GM12891 (cell line): Measurements from ENCODE around the gene MYL6.

ENCODE experiments used
- DNase-seq: peaks from one replicate; pipeline ENCODE4 v3.0.0; 2011; ENCODE audit warnings: low spot score; ENCODE audit not compliant: insufficient read length
- FAIRE-seq: peaks from 2 replicates; lab custom pipeline; 2011; peaks lifted over from hg19 to GRCh38; lab: Jason Lieb, UNC
- PAX5 ChIP-seq: IDR thresholded peaks from 2 replicates; pipeline ENCODE4 v1.6.1; 2011; ENCODE audit warnings: low read length, moderate library complexity, mild to moderate bottlenecking; ENCODE audit not compliant: insufficient read depth, severe bottlenecking
- POLR2A ChIP-seq: IDR thresholded peaks from 2 replicates; pipeline ENCODE4 v1.6.1; 2011; ENCODE audit warnings: low read depth, low read length, control low read depth
- POLR2AphosphoS5 ChIP-seq: IDR thresholded peaks from 2 replicates; pipeline ENCODE4 v1.6.1; 2011; ENCODE audit warnings: low read depth, low read length, control low read depth
- POU2F2 ChIP-seq: IDR thresholded peaks from 2 replicates; pipeline ENCODE4 v1.6.1; 2011; ENCODE audit warnings: low read depth, mild to moderate bottlenecking, control low read depth, low read length, moderate library complexity
- SPI1 ChIP-seq: IDR thresholded peaks from 2 replicates; pipeline ENCODE4 v1.6.1; 2011; ENCODE audit warnings: low read depth, low read length, control low read depth
- TAF1 ChIP-seq: IDR thresholded peaks from 2 replicates; pipeline ENCODE4 v1.6.1; 2011; ENCODE audit warnings: low read depth, low read length, control low read depth

The MYL6 gene

DNA sequence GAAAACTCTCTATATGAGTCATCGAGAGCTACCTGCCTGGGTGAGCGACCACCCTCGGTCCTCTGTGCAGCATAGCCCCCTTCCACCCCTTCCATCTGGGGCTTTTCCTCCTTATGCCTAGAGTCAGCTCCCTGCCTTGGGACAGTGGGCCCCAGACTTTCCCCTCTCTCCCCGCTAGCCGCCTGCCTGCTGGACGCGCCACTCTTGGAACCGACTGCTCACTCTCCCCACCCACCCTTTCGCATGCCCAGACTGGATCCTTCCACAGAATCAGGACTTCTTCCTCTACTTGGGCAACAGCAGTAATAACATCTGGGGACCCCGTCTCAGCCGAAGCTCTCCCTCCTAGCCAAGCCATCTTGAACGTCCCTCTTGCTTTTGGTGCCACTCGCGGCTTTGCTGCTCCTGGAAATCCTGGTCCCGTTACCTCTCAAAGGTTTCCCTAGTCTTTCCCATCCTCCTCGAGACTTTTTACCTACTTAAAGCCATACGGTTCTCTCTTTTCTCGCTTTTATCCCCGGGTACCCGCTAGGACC lies 29.4 kb upstream of the MYL6 start:
- DNase-seq (no peak), FAIRE-seq (no peak)
- TF ChIP-seq POU2F2 (no peak), TAF1 (no peak), SPI1 (no peak), POLR2A (no peak), PAX5 (no peak)

GRCh38 chr12:56129206-56129941 lies 28.8 kb upstream of the MYL6 start:
- 0 out of 2 replicates have a peak, but pooled peaks have one; percentile 27 for TF ChIP-seq TAF1
- TF ChIP-seq PAX5 = no peak
- peak; percentile 88 for FAIRE-seq

DNA sequence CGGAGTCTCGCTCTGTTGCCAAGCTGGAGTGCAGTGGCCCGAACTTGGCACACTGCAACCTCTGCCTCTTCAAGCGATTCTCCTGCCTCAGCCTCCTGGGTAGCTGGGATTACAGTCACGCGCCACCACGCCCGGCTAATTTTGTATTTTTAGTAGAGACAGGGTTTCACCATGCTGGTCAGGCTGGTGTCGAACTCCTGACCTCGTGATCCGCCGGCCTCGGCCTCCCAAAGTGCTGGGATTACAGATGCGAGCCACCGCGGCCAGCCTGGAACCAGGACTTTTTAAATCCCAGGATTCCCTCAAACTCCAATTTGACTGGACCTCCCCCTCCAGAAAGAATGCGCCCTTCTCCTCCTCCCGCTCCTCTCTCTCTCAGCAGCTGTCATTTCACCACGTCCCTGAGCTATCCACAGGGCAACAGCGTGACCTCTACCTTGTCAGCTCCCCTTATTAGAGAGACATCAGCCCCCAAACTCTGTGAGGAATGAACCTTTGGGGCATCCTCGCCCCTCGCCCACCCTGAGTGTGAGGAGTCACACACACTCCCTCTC lies 28.1 kb upstream of the MYL6 start:
- FAIRE-seq = no peak
- TF ChIP-seq POU2F2 (no peak), POLR2A (no peak), SPI1 (no peak), TAF1 (no peak), PAX5 (no peak)
- DNase-seq = no peak

More at GRCh38 chr12:56129206-56129941, 28.8 kb upstream of the MYL6 start:
- no peak for DNase-seq

- FAIRE-seq = no peak
- TF ChIP-seq TAF1 (no peak), POLR2A (no peak), PAX5 (no peak), SPI1 (no peak), POLR2AphosphoS5 (no peak), POU2F2 (no peak)
- DNase-seq = no peak
Observed at GRCh38 chr12:56130876-56131275, 27.3 kb upstream of the MYL6 start.

- FAIRE-seq = no peak
- TF ChIP-seq TAF1 (no peak), POLR2A (no peak), PAX5 (no peak), POU2F2 (no peak), POLR2AphosphoS5 (no peak), SPI1 (no peak)
- no peak for DNase-seq
Observed at GRCh38 chr12:56134897-56135296, 23.3 kb upstream of the MYL6 start.

- FAIRE-seq (no peak), DNase-seq (no peak)
- TF ChIP-seq POLR2AphosphoS5 (no peak), SPI1 (no peak), POU2F2 (no peak), PAX5 (no peak), POLR2A (no peak), TAF1 (no peak)
Observed at GRCh38 chr12:56137853-56138571, 20.1 kb upstream of the MYL6 start.

DNA sequence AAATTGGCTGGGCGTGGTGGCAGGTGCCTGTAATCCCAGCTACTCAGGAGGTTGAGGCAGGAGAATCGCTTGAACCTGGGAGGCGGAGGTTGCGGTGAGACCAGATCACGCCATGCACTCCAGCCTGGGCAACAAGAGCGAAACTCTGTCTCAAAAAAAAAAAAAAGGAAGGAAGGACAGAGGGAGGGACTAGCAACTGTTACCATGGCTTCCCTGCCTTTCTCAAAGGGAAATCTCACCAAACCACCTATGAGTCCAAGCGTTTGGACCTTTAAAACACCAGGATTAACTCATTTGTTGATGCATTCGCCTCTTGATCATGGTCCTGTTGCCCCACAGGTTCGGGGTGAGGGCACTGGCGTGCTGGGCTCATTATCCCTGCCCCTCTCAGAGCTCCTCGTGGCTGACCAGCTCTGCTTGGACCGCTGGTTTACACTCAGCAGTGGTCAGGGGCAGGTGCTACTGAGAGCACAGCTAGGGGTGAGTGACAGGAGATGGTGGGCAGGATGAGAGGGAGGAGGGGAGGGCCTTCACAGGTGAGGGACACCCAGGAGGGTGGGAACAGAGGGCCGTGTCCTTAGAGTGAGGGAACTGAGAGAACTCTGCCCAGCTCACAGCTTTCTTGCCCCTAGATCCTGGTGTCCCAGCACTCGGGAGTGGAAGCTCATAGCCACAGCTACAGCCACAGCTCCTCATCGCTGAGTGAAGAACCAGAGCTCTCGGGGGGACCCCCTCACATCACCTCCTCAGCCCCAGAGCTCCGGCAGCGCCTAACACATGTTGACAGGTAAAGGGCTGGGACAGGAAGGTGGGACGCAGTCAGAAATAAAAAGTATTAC lies 16.0 kb upstream of the MYL6 start:
- DNase-seq (no peak), FAIRE-seq (no peak)
- TF ChIP-seq TAF1 (no peak), POLR2A (no peak), SPI1 (no peak), POLR2AphosphoS5 (no peak), POU2F2 (no peak), PAX5 (no peak)

DNA sequence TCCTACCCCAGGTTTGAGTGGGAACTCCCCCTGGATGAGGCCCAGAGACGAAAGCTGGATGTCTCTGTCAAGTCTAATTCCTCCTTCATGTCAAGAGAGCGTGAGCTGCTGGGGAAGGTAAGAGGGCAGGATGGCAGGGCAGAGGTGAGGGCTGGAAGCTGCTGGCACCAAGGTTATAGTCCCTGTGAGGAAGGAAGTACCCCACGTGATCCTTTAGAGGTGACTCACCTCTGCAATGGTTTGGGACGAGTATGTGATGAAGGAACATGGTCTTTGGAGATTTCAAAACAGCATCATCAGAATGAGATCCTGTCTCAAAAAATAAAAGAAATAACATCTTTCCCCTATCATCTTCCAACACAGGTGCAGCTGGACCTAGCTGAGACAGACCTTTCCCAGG lies 14.9 kb upstream of the MYL6 start:
- no peak for TF ChIP-seq TAF1
- no peak for TF ChIP-seq SPI1
- no peak for TF ChIP-seq PAX5
- TF ChIP-seq POU2F2 = no peak
- TF ChIP-seq POLR2A = no peak
- no peak for TF ChIP-seq POLR2AphosphoS5
- DNase-seq (no peak), FAIRE-seq (no peak)

DNA sequence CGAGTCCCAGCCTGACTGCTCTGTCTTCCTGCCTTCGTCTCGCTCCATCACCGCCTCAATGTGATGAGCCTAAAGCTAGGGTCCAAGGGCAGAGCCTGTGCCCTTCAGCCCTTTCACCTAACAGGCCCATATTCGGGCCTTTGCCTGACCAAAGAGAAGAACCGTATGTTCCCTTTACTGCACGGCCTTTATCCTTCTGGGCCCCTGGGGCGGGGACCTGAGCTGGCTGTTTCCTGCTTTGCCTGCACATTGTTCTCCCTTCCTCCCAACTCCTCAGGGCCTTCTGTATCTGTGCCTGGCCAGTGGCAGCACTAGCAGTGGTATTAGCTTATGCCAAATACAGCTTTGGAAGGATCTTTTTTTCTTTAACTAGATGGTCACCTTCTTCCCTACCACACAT lies 14.3 kb upstream of the MYL6 start:
- DNase-seq (no peak), FAIRE-seq (no peak)
- TF ChIP-seq POLR2AphosphoS5 (no peak), TAF1 (no peak), SPI1 (no peak), PAX5 (no peak), POU2F2 (no peak), POLR2A (no peak)
